HCT116 (cell line): ENCODE results near the gene BRIP1.

ENCODE experiments used
- YY1 ChIP-seq: IDR thresholded peaks from 2 replicates; pipeline ENCODE4 v1.6.1; 2011; ENCODE audit warnings: low read length, low read depth, moderate library complexity, mild to moderate bottlenecking; ENCODE audit not compliant: insufficient replicate concordance; ENCODE audit errors: extremely low read depth
- ZNF274 ChIP-seq: fragments of 200-500 bp; sonication (Bioruptor generic); IDR thresholded peaks from 2 replicates; pipeline ENCODE4 v1.6.1; 2014; ENCODE audit warnings: mild to moderate bottlenecking, low read depth, low read length, inconsistent platforms

DNA sequence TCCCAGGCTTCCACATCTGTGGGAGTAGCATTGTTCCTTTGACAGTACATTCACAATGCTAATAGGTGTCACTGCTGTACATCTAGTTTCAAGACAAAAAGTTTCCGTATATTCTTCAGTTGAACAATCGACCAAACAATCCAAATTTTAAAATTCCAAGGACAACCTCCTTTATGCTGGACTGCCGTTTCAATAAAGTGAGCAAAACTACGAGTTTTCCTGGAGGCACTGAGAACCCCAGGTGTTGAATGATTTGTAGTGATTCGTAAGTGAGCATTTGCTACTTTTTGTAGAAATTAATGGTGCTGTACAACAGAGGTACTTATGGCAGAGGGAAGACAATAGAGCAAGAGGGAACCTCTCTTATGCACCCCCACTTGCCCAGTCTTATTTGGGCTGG is 201.1 kb downstream of the BRIP1 start:
- no peak for TF ChIP-seq YY1
- no peak for TF ChIP-seq ZNF274
